Stimulated activated CD8-positive, alpha-beta memory T cell treated with anti-CD3 and anti-CD28 coated beads, Interleukin-15, amount 100 ng/mL, for 48 hours (primary cell): Measurements from ENCODE around the gene CTH.
"Not testable (repeated sequence)": the region's sequence is repeated elsewhere in the genome, so short reads cannot be mapped to it uniquely, and the experiment has no call there.

Experiments
- DNase-seq, 2 donors: peaks; one replicate each; pipeline ENCODE4 v3.0.0-alpha.2; 2020; ENCODE audit warnings: low read depth in 2 of 2

The CTH gene

GRCh38 chr1:70410604-70411359 lies at the start of gene CTH:
CTH (plus strand) TSS chr1:70411268; CDS start chr1:70411416, 148 bp downstream.
- peak; percentile 87 to 88 for DNase-seq

GRCh38 chr1:70361727-70362398 lies 49.2 kb upstream of the CTH start:
- DNase-seq: no peak

GRCh38 chr1:70364439-70364838 lies 46.6 kb upstream of the CTH start:
- no peak for DNase-seq

GRCh38 chr1:70366425-70366952 lies 44.6 kb upstream of the CTH start:
- not testable (repeated sequence) for DNase-seq

GRCh38 chr1:70366997-70367396 lies 44.1 kb upstream of the CTH start:
- not testable (repeated sequence) for DNase-seq

- DNase-seq: not testable (repeated sequence)
Observed at GRCh38 chr1:70367397-70367796, 43.7 kb upstream of the CTH start.

- not testable (repeated sequence) for DNase-seq
Observed at GRCh38 chr1:70371586-70371985, 39.5 kb upstream of the CTH start.

GRCh38 chr1:70372426-70372825 lies 38.6 kb upstream of the CTH start:
- no peak for DNase-seq

GRCh38 chr1:70373580-70373979 lies 37.5 kb upstream of the CTH start:
- DNase-seq: not testable (repeated sequence)

- DNase-seq: no peak
Observed at GRCh38 chr1:70376196-70376595, 34.9 kb upstream of the CTH start.

GRCh38 chr1:70382682-70383081 lies 28.4 kb upstream of the CTH start:
- no peak for DNase-seq

- no peak for DNase-seq
Observed at GRCh38 chr1:70383483-70383882, 27.6 kb upstream of the CTH start.

- no peak for DNase-seq
Observed at GRCh38 chr1:70384542-70384941, 26.5 kb upstream of the CTH start.

- no peak for DNase-seq
Observed at GRCh38 chr1:70385477-70385876, 25.6 kb upstream of the CTH start.

GRCh38 chr1:70386121-70386520 lies 24.9 kb upstream of the CTH start:
- no peak for DNase-seq

- DNase-seq: no peak
Observed at GRCh38 chr1:70387507-70387906, 23.6 kb upstream of the CTH start.

GRCh38 chr1:70392626-70393025 lies 18.4 kb upstream of the CTH start:
- DNase-seq: no peak

GRCh38 chr1:70396607-70397006 lies 14.5 kb upstream of the CTH start:
- no peak for DNase-seq

- DNase-seq: no peak
Observed at GRCh38 chr1:70397013-70397412, 14.1 kb upstream of the CTH start.

- no peak for DNase-seq
Observed at GRCh38 chr1:70400335-70400734, 10.7 kb upstream of the CTH start.

GRCh38 chr1:70401974-70402373 lies 9.1 kb upstream of the CTH start:
- DNase-seq: no peak

- DNase-seq: no peak
Observed at GRCh38 chr1:70403759-70404158, 7.3 kb upstream of the CTH start.

GRCh38 chr1:70405780-70406416 lies 5.2 kb upstream of the CTH start:
- no peak for DNase-seq
